ENCODE data around the gene CACNA2D3. TPM values are rescaled to one million over a fixed set of nuclear protein-coding genes. Genes with fewer than 3 reads are reported as not detected.

Gene CACNA2D3
- total RNA-seq, 1 experiment from 2014 or later = not detected

DNA sequence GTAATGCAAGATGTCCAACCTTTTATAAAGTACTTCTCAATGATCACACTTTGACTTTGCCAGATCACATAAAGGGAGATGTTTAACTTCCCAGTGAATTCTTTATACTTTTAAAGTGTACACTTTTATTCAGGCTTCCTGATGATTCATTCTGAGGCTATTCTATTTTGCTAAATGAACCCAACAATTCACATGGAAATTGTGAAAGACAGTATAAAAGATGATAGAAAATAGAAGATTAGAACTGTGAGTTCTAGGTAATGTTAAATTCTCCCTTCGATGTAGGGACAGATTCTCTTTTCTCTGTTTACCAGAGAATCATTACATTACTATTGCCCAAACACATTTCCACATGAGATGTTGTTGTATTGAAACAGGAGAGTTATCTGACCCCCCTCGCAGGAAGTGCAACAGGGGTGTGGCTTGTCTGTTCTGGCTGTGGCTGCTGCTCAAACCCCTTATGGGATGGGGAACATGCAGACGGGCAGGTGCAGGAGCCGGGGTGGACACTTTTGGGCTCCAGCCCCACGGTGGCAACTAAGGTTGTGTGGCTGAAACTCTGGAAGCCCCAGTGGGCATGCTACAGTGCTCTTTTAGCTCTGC lies 936.8 kb downstream of the CACNA2D3 start:
- in situ Hi-C loops (cut with HindIII; ENCODE audit: low sequenced_read_pairs) = no loop called here
- DNase-seq (ENCODE audit: low spot score) = no peak

DNA sequence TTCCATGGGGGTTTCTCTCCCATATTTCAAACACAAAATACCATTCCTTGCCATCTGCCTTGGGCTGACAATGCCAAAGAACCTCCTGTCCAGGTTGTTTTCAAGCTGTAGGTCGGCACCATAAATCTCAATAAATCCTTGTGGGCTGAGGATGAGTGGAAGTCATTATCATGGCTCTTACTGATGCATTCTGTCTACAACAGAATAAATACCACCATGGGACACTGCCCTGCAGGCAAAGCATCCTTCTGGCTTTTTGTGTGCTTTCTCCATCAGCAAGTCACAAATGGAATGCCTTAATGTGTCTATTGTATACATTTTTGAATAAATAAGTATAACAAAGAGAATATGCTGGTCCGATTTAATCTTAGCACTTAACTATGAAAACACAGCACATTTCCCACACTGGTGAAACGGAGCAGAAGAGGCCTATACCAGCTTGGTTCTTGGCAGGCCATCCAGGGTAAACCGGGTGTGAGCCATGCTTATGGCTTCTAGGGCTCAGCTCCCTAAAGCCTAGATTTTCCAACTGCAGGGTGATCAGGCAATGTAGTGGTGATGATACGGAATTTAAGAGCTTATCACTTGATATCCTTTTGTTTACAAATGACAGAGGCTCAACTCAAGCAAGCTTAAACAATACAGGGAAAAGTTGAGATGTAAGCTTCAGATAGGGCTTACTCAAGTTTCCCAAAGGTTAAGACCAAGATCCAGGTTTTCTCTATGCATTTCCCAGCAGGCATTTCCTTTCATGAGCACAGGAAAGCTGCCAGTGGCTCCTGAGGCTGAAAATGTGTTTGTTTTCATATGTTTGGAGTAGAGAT lies 938.8 kb downstream of the CACNA2D3 start:
- in situ Hi-C loops (cut with HindIII; ENCODE audit: low sequenced_read_pairs) = no loop called here
- DNase-seq (ENCODE audit: low spot score) = no peak

DNA sequence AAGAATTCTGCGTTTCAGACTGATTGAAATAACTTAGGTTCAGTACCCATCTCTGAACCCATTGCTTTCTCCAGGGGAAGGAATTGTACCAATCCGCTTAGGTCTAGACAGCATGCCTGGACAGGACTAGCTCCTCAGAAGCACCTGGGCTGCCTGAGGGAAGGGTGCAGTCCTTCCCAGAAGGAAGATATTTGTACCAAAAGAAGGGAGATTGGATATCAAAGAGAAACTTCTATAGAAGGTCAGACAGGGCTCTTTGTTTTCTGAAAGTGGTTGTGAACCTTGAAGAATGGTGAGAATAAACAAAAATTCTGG lies 939.3 kb downstream of the CACNA2D3 start:
- in situ Hi-C loops (cut with HindIII; ENCODE audit: low sequenced_read_pairs) = no loop called here
- DNase-seq (ENCODE audit: low spot score) = no peak

DNA sequence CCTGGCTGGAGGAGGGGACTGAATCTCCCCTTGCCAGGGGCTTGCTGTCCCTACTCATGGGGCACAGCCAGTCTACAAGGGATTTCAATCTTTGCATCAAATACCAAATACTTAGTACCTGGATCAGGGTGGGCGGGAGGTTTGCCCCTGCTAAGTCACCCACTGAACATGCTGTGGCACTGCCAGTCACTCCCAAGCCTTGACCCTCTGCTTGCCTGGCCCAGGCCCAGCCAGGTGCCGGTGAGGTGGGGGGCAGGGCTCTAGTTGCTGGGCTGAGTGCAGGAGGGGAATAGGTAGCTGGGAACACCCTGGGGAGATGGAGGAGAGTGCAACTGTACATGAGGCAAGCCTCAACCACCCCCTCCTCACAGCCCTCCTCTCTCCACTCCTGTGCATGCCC lies 941.8 kb downstream of the CACNA2D3 start:
- in situ Hi-C loops (cut with HindIII; ENCODE audit: low sequenced_read_pairs) = no loop called here
- no peak for DNase-seq (ENCODE audit: low spot score)

DNA sequence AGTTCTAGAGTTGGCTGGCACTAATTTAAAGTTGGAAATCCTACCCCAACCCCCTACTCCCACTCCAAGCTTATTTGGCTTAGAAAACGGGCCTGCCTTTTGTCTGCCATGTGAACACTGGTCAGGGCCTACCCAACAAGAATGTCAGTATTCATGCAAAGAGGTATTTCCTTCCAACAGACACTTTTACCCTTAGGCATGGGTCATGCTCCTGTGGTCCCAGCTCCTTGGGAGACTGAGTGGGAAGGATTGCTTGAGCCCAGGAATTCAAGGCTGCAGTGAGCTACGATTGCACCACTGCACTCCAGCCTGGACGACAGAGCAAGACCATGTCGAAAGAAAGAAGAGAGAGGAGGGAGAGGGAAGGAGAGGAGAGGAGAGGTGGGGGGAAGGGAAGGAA lies 943.0 kb downstream of the CACNA2D3 start:
- DNase-seq (ENCODE audit: low spot score) = no peak
- in situ Hi-C loops (cut with HindIII; ENCODE audit: low sequenced_read_pairs) = no loop called here

DNA sequence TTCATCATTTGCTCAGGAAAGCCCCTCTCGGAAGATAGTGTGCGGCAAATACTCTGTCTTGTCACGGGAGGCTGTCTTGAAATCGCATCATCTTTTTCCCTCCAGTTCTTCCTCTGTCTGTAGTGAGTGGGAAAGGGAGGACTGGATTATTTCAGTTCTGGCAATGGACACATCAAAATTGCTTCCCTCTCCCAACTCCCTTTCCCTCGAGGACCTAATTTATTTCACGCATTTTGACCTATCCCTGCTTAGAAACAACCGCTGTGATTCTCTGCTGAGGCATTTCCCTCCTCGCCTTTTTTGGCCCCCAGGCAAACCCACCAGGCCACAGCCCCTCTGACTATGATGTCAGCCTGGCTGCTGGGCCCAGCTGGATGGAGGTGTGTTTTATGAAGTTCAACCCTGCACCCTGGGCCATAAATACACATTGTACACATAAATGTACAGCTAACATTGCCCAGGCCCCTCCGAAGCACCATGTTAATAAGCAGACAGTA lies 944.2 kb downstream of the CACNA2D3 start:
- in situ Hi-C loops (cut with HindIII; ENCODE audit: low sequenced_read_pairs) = no loop called here
- DNase-seq (ENCODE audit: low spot score) = no peak

DNA sequence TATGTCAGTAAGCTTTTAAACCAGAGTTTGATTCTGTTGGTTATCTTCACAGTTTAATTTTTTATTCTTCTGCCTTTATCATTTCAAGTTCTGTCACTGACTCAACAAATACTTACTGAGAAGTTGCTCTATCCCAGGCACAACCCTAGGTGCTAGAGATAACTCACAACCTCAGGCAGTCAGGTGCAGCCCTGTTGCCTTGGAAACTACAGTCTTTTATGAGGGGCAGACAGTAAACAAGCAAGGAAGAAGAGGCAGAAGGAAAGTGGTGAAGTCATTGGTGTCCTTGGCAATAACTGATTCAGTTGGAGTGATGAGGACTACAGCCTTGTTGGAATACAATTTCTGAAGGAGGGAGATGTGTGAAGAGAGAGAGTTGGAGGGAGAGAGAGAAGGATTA lies 947.6 kb downstream of the CACNA2D3 start:
- DNase-seq (ENCODE audit: low spot score) = no peak
- in situ Hi-C loops (cut with HindIII; ENCODE audit: low sequenced_read_pairs) = loop anchor here (5.0 kb wide), 1 partner anchor 42 kb away; no protein-coding TSS in a partner anchor

DNA sequence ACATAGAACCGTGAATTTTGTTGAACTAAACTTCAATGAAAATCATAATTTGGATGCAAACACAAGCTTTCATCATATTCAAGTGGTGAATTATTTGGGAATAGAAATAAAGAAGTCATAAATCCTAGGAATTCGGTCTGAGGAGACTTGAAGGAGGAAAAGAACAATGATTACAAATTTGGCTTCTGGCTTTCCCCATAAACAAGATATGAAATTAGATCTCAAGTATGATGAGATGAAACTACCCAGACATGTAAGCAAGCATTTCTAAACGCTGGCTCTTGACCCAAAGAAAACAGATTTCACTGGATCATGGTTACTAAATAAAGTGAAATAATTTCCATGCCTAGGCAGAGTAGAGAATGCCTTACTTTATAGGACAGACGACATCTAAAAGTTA lies 952.4 kb downstream of the CACNA2D3 start:
- in situ Hi-C loops (cut with HindIII; ENCODE audit: low sequenced_read_pairs) = loop anchor here (5.0 kb wide), 1 partner anchor 38 kb away; no protein-coding TSS in a partner anchor
- DNase-seq (ENCODE audit: low spot score) = no peak

DNA sequence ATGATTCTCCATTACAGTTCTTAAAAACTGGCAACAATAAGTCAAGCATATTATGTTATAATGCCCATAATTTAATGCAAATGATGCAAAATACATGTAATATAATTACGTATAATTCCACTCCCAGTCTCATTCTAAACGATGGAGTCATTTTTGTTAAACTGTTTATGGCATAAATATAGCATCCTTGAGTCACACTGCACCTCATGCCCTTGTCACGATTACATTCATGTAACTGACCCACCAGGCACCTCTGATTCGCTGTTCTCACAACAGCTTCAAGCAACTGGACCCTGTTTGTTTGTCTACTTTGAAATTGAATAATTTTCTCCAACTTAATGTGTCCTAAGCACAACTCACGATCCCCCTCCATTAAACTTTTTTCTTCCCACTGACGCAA lies 953.5 kb downstream of the CACNA2D3 start:
- no peak for DNase-seq (ENCODE audit: low spot score)
- in situ Hi-C loops (cut with HindIII; ENCODE audit: low sequenced_read_pairs) = no loop called here

DNA sequence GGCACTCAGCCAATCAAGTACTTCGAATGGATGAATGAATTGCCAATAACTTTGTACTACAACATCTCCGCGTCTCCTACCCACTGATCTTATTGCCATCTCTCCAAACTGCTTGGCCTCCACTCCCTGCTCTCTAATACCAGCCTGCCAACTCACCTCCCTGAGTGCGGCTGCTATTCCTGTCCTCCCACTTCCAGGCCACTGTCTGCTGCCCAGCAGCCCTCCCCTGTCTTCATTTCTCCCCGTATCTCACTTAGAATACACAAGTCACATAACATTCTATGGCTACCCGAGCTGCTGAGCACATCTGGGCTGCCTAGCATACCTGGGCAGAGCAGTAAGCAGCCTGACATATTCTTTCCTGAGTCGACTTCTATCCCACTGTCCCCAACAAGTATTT lies 955.4 kb downstream of the CACNA2D3 start:
- DNase-seq (ENCODE audit: low spot score) = peak; percentile 20
- in situ Hi-C loops (cut with HindIII; ENCODE audit: low sequenced_read_pairs) = no loop called here

DNA sequence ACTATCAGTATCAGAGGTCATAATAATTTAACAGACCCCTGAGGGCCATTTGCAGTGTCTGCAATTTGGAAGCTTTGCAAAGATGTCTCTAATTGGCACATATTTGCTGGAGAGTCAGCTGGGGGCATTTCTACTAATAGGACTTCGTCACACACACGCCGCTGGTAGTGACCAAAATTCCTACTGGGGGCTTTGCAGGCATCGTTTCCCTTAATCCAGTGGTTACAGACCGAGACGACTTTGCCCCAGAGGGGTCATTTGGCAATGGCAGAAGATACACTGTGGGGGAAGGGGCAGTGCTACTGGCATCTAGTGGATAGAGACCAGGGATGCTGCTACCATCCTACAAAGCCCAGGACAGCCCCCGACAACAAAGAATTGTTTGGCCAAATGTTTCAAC lies 956.5 kb downstream of the CACNA2D3 start:
- in situ Hi-C loops (cut with HindIII; ENCODE audit: low sequenced_read_pairs) = no loop called here
- DNase-seq (ENCODE audit: low spot score) = no peak

DNA sequence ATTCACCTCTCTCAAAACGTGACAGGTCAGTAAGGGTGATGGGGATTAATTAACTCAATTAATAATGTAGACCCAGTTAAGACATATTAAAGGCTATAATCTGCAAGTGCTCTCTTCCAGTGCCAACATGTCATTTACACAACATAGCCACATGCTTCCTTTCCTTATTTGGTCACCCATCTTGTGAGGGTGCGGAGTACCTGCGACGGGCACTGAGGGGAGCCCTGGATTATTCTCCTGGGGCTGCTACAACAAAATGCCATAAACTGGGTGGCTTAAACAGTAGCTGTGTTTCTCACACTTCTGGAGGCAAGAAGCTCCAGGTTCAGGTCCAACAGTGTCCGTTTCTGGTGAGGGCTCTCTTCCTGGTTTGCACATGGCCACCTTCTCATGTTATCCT lies 962.9 kb downstream of the CACNA2D3 start:
- in situ Hi-C loops (cut with HindIII; ENCODE audit: low sequenced_read_pairs) = no loop called here
- DNase-seq (ENCODE audit: low spot score) = no peak

DNA sequence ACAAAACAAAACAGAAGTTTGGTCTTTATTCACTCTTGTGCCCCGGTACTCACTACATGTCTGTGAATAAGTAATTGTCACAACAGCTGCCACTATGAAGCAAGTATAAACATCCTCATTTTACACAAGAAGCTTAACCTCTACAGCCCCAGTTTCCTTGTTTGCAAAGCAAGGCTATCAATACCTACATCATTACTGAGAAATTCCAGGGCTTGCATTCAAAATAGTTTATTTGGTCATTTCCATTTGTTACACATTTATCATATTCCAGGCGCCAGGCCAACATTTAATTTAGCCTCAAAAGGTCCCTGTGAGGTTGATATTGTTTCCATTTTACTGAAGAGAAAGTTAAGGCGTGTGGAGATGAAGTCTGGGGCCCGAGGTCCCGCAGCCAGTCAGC lies 966.9 kb downstream of the CACNA2D3 start:
- no peak for DNase-seq (ENCODE audit: low spot score)
- in situ Hi-C loops (cut with HindIII; ENCODE audit: low sequenced_read_pairs) = no loop called here

DNA sequence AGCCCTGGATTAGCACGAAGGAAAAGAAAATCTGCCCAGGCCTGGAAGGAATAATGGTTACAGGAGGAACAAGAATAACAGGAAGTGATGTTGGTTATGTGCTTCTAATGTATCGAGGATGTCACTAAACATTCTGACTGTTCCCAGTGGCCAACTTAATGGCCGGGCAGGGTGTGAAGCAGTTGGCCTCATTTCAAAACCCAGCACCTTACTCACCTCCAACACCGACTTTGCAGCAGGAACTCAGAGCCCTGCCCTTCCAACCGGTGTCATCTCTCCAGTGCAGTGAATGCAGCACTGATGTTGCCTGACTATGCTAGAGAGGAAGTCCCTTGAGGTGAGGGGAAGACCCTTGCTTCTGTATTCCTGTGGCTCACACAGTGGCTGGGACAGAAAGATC lies 967.9 kb downstream of the CACNA2D3 start:
- DNase-seq (ENCODE audit: low spot score) = peak; percentile 41
- in situ Hi-C loops (cut with HindIII; ENCODE audit: low sequenced_read_pairs) = no loop called here

DNA sequence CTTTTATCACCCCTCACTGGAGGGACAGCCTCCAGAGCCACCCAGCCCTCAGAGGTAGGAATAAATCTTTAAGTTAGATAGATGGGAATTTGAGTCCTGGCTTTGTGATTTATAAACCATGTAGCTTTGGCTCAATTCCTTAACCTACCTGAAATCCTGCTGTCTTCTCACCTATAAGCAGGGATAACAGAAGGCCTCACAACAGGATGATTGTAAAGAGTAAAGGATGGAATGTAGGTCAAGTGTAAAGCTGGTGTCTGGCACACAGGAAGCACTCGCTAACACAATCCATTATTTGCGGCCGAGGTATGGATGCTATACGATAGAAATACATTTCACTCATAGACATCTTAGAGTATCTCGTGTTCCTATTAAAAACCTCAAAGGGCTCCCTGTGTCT lies 968.4 kb downstream of the CACNA2D3 start:
- DNase-seq (ENCODE audit: low spot score) = peak; percentile 75
- in situ Hi-C loops (cut with HindIII; ENCODE audit: low sequenced_read_pairs) = no loop called here

DNA sequence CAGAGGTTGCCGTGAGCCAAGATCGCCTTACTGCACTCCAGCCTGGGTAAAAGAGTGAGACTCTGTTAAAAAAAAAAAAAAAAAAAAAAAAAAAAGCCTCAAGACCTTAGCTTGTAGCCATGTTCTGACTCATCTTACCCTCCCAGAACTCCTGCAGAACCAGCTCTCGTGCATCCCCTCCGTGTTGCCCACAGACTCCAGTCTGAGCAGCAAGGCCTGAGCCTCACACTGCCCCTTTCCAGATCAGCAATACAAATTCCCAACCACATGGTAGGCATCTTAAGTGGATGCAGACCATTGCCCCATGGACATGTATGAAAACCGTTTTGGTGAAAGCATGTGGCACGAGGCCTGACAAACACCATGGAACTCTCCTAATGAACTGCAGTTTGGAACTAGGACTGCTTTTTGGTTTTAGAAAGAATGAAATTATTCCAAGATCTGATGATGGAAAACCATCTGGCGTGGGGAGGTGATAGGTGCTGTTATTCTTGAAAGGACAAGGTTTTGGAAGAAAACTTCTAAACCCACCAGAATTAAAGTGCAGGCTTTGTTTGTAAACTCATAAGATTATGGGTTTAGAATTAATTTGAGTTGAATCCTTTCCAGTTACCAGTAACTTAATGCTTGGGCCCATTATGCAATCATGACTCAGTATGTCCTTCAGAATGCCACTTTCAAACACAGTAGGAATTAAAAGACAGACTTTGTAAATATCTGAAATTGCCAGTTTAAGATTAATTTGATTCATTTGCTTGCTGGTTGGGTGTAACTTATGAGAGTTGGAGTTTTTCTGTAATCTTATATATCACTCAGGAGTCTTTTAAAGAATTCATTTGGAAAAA lies 969.3 kb downstream of the CACNA2D3 start:
- peak; percentile 21 for DNase-seq (ENCODE audit: low spot score)
- in situ Hi-C loops (cut with HindIII; ENCODE audit: low sequenced_read_pairs) = no loop called here

DNA sequence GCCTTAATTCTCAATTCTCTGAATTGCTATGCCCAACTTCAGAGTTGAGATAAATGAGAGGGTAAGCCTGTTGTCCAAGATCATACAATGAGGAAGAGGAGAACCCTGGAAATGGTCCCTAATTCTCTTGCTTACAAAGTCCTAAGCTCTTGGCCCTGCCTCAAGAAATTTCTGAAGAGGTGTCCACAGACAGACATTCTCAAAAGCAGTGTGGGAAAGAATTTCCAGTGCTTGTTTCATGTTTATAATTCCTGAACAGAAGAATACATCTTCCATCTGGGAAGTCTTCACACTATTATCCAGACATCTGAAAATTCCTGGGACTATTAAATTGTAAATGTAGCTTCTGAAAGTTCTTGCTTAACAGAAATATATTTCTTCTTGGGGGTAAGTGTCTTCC lies 972.3 kb downstream of the CACNA2D3 start:
- in situ Hi-C loops (cut with HindIII; ENCODE audit: low sequenced_read_pairs) = no loop called here
- no peak for DNase-seq (ENCODE audit: low spot score)

DNA sequence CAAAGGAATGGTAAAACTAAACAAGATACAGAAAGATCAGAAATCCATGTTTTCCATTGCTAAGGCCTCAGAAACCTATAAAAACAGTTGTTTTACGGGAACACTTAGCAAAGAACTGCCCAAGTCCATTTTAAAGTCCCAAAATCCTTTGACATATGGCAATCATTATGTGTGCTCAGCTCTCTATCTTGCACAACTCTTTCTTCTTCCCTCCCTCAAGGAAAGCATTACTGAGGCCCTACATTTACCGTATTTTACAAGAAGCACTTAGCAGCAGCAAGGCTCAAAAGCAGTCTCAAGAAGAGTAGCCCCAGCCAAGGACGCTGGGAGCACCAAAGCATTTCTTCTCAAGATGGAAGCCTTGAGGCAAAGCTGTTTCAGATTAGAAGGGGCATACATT lies 975.1 kb downstream of the CACNA2D3 start:
- DNase-seq (ENCODE audit: low spot score) = no peak
- in situ Hi-C loops (cut with HindIII; ENCODE audit: low sequenced_read_pairs) = no loop called here

DNA sequence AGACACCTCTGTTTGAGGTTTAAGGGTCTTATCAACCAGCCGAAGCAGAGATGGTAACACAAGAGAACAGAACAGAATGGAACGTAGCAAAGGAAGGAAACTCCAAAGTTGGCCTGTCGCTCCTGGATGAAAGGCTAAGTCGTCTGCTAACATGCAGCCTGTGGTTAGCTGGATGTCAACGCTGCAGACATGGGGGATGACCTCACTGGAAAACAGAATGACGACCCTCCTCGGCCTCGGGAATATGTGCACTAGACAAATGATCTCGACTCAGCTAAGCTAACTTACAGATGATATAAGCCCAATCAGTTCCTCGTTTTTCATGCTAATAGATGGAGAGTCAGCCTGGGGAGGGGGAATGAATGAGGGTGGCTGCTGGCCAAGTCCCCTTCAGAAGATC lies 983.3 kb downstream of the CACNA2D3 start:
- in situ Hi-C loops (cut with HindIII; ENCODE audit: low sequenced_read_pairs) = no loop called here
- DNase-seq (ENCODE audit: low spot score) = no peak

DNA sequence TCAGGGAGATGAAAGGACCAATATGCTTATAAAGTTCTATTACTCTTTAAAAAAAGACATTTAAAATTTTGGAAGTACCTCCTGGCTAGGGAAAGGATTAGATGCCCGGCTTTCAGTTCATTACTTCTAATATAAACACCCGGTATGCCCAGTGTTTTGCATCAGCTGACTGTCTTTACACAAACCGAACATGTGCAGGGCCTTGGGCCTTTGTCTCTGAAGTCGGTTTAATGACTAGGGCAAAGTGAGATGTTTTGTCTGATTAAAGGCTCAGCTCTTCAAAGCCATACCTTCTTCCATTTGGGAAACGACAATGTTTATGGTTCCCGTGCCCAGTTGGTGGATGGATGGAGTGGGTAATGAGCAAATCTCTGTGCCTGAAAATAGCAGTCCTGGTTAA lies 984.8 kb downstream of the CACNA2D3 start:
- no peak for DNase-seq (ENCODE audit: low spot score)
- in situ Hi-C loops (cut with HindIII; ENCODE audit: low sequenced_read_pairs) = no loop called here
